GM18868 (cell line): ENCODE measurements around the gene MTHFSD.

ENCODE experiments used
- ATAC-seq: cut with Tn5 transposase; IDR thresholded peaks from one replicate; pipeline ENCODE4 v1.9.1; 2021; ENCODE audit warnings: mild to moderate bottlenecking, moderate library complexity; ENCODE audit not compliant: unreplicated experiment

MTHFSD gene

GRCh38 chr16:86504315-86505184 lies 50.5 kb downstream of the MTHFSD start:
- ATAC-seq = no peak

GRCh38 chr16:86503830-86504229 lies 51.2 kb downstream of the MTHFSD start:
- no peak for ATAC-seq

GRCh38 chr16:86502856-86503748 lies 51.9 kb downstream of the MTHFSD start:
- ATAC-seq = no peak

- ATAC-seq = no peak
These were observed 52.8 kb downstream of the MTHFSD start for GRCh38 chr16:86501989-86502855.

- ATAC-seq = no peak
These were observed 54.1 kb downstream of the MTHFSD start for GRCh38 chr16:86500708-86501510.

GRCh38 chr16:86499889-86500707 lies 54.9 kb downstream of the MTHFSD start:
- ATAC-seq = no peak

GRCh38 chr16:86499440-86499786 lies 55.6 kb downstream of the MTHFSD start:
- no peak for ATAC-seq

GRCh38 chr16:86498671-86499439 lies 56.2 kb downstream of the MTHFSD start:
- ATAC-seq = no peak

GRCh38 chr16:86498155-86498670 lies 56.8 kb downstream of the MTHFSD start:
- ATAC-seq = no peak

- no peak for ATAC-seq
These were observed 57.4 kb downstream of the MTHFSD start for GRCh38 chr16:86497551-86498021.

GRCh38 chr16:86496929-86497461 lies 58.0 kb downstream of the MTHFSD start:
- no peak for ATAC-seq

GRCh38 chr16:86496262-86496928 lies 58.6 kb downstream of the MTHFSD start:
- no peak for ATAC-seq

GRCh38 chr16:86495756-86496261 lies 59.2 kb downstream of the MTHFSD start:
- ATAC-seq = no peak

GRCh38 chr16:86495357-86495701 lies 59.7 kb downstream of the MTHFSD start:
- no peak for ATAC-seq

- no peak for ATAC-seq
These were observed 60.3 kb downstream of the MTHFSD start for GRCh38 chr16:86494565-86495356.

GRCh38 chr16:86494039-86494564 lies 60.9 kb downstream of the MTHFSD start:
- ATAC-seq = no peak
